ENCODE results near the gene HLF. TPM values are rescaled to one million over a fixed set of nuclear protein-coding genes. Genes with fewer than 3 reads are reported as not detected.
"Not testable (repeated sequence)": the region's sequence is repeated elsewhere in the genome, so short reads cannot be mapped to it uniquely, and the experiment has no call there.

The HLF gene
- polyA plus RNA-seq, 4 donors: 5.9 to 7.5 (median 6.1) TPM

DNA sequence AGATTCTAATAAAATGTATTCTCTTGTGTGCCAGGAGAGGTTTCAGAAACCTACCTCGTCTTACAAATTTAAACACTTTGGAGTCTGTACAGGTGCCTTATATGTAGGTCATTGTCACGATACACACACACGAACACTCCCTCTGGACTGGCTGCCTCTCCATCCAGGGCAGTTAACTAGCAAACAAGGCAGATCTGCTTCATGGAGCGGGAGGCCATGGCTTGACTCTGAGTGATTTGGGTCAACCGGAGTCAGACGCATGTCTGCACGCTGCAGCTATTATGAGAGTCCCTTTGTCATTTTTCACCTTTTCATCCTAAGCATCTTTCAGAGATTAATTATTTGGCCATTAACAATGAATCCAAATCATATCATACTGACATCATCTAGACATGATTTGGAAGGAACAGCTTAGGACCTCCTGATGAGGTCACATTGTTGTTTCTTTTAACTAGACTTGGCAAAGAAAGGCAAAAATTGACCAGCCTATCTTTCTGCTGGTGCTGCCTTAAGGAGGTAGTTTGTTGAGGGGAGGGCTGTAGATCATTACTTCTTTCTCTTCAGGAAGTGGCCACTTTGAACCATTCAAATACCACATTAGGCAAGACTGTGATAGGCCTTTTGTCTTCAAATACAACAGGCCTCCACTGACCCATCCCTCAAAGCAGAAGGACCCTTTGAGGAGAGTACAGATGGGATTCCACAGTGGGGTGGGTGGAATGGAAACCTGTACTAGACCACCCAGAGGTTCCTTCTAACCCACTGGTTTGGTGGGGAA lies 58.9 kb downstream of the HLF start:
- DNase-seq (ENCODE audit: low read depth in 4 of 4, low spot score in 3 of 4): no peak

DNA sequence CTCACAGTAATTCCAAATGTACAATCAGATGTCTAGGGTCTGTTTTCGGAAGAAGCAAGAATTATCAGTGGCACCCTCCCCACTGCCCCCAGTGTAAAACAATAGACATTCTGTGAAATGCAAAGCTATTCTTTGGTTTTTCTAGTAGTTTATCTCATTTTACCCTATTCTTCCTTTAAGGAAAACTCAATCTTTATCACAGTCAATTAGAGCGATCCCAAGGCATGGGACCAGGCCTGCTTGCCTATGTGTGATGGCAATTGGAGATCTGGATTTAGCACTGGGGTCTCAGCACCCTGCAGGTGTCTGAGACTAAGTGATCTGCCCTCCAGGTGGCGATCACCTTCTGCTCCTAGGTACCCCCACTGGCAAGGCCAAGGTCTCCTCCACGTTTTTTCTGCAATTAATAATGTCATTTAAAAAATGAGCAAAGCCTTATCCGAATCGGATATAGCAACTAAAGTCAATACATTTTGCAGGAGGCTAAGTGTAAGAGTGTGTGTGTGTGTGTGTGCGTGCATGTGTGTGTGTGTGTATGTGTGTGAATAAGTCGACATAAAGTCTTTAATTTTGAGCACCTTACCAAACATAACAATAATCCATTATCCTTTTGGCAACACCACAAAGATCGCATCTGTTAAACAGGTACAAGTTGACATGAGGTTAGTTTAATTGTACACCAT lies 59.7 kb downstream of the HLF start:
- DNase-seq (ENCODE audit: low read depth in 4 of 4, low spot score in 3 of 4): no peak

DNA sequence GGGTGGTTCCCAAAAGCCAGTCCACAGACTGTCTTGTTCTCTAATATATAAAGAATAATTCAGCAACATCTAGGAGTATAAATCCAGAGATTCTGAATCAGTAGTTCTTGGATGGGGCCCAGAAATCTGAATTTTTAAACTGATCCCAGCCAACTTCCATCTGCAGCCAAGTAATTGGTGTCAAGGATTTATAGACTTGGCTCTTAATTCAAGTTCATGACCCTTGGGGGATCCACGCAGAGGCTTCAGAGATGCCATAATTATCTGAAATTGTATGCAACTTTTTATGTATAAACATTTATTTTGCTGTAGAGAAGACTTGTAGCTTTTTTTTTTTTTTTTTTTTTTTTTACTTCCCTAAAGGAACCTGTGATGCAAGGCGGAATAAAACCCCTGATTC lies 60.6 kb downstream of the HLF start:
- peak in 2 of 4 donors; percentile 36 to 40 for DNase-seq (ENCODE audit: low read depth in 4 of 4, low spot score in 3 of 4)

DNA sequence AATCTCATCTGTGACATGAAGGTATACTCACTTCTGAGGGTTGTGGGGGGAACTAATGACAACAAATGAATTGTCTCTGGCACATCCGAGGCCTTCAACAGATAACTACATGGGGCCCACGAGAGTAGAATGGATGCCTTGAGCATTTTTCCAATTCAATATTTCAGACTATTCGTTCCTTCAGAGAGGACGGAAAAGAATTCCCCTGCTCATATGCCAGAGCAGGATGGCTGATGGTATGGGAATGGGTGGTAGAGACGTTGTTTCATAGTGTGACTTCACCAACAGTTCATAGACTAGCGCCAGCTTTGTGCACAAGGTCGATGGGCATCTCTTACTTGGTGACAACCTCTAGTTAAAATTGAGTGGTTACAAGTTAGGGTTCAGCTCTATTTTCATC lies 61.3 kb downstream of the HLF start:
- no peak for DNase-seq (ENCODE audit: low read depth in 4 of 4, low spot score in 3 of 4)

DNA sequence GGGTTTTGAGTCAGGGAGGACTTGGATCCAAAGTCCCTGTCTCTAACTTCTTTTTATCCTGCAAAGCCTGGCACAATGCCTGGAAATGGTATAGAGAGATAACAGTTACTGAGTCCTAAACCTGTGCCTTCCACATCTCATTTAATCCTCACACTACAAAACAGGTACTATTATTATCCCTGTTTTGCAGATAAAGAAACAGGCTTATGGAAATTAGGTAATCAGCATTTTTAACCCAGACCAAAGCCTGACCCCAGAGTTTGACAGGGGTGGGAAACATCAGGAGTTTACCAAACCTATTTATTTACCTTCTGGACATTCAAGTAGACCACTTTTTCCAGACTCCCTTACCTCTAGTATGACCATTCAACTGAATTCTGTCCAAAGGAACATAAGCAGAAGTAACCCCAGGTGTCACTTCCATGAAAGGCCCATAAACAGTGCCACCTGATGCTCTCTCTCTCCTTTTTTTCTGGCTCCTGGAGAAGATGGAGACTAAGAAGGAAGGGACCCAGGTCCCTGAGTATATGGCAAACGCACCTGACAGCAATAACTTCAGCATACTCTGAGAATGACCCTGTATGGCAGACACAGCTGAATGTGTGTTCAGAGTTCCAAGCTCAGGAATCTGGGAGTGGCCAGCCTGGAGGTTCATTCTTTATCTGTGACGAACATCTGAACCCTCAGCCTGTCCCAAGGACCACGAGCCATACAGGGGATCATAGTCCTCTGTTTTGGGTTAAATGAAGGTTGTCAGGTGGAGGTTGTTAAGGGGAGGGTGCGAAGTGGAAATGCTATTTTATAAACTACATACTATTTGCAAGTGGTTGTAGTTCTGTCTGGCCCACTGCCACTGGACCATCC lies 62.7 kb downstream of the HLF start:
- no peak for DNase-seq (ENCODE audit: low read depth in 4 of 4, low spot score in 3 of 4)

DNA sequence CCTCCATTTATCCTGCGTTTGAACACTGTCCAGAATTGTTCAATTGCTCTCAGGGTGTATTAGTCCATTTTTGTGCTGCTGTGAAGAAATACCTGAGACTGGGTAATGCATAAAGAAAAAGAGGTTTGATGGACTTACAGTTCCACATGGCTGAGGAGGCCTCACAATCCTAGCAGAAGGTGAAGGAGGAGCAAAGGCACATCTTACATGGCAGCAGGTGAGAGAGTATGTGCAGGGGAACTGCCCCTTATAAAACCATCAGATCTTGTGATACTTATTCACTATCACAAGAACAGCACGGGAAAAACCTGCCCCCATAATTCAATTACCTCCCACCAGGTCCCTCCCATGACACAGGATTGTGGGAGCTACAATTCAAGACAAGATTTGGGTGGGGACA lies 63.8 kb downstream of the HLF start:
- DNase-seq (ENCODE audit: low read depth in 4 of 4, low spot score in 3 of 4): not testable (repeated sequence)

DNA sequence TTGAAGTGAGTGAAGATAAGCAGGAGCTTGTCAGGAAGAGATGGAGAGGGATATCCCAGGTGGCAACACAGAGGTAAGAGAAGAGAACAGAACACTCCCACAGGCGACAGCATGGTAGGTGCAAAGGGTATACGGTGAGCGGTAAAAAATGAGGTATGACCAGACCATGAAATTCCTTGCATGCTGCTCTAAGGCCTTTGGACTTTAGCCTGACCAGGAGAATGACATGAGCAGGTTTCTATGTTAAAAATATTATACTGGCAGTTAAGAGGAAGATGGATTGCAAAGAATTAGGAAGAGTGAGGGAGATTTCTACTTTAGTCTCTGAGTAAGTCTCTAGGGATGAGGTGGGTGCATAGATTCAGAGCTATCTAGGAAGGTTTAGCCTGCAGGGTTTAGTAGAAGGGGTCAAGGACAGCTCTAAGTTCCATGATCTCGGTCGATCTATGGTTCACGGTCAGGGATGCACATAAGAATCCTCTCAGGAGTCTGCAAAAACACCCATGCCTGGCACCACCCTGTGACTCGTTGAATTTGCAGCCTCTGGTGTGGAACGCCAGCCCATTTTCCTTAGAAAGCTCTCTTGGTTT lies 65.7 kb downstream of the HLF start:
- DNase-seq (ENCODE audit: low read depth in 4 of 4, low spot score in 3 of 4): no peak

DNA sequence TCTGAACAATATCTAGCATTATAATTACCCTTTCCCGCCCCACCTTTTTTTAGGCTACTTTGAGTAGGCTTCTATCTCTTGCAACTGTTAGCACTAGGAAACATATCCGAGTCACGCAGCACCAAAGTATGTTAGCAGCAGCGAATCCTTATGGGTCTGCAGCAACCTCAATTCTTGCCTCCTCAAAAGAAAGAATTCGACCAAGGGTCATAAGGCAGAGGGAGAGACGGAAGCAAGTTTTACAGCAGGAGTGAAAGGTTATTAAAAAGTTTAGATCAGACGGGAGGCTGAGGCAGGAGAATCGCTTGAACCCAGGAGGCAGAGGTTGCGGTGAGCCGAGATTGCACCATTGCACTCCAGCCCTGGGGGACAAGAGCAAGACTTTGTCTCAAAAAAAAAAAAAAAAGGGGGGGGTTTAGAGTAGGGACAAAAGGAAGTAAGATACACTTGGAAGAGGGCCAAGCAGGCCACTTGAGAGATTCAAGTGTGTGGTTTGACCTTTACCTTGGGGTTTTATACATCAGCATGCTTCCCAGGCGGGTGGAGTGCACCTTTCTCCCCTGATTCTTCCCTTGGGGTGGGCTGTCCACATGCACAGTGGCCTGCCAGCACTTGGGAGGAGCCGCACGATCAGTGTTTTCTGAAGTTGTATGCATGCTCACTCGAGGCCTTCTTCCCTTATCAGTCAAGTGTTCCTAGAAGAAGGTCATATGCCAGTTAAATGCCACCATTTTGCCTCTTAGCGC lies 67.7 kb downstream of the HLF start:
- DNase-seq (ENCODE audit: low read depth in 4 of 4, low spot score in 3 of 4): no peak

DNA sequence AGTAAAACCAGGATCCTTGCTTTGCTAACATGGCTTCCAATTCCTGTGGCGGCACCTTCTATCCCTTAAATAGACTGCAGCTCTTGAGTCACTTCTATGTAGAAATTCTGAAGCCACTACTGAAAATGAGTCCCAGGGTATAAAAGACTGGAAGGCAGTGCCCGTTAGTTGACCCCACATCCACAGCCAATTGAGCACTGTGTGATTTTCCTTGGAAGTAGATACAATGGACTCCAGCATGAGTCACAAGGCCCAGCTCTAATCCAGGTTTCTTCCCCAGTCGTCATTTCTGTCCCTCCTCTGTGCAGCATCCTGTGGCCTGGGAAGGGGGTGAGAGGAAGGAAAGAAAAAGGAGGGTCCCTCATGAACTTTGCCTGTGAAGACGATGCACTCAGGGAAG lies 69.5 kb downstream of the HLF start:
- no peak for DNase-seq (ENCODE audit: low read depth in 4 of 4, low spot score in 3 of 4)

DNA sequence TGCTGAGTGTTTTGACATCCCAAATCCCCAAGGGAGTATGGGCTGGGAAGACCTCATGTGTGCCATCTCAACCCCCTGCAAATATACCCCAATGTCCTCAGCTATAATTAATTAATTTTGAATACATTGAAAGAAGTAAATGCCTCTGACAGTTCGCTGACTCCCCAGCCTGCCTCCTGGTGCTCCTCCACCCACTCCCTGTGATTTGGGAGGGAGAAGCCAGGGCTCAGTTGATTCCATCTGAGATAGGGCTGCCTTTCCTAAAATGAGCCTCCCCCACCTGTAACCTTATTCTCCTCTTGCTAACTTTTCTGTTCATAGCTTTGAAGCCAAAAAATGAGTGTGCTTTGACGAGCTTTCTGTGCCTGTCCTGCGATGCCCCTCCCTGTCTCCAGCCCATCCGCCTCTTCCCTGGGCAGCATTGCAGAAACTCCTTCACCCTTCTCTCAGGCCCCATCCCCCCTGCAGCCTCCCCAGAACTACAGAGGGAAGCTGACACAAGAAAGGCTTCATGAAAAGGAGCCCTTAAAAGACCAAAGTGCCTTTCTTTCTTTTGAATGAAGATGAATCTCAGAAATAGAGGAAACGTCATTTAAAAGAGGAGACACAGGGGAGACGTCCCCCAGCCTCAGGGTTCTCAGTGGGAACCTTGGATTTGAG lies 70.3 kb downstream of the HLF start:
- DNase-seq (ENCODE audit: low read depth in 4 of 4, low spot score in 3 of 4): no peak

DNA sequence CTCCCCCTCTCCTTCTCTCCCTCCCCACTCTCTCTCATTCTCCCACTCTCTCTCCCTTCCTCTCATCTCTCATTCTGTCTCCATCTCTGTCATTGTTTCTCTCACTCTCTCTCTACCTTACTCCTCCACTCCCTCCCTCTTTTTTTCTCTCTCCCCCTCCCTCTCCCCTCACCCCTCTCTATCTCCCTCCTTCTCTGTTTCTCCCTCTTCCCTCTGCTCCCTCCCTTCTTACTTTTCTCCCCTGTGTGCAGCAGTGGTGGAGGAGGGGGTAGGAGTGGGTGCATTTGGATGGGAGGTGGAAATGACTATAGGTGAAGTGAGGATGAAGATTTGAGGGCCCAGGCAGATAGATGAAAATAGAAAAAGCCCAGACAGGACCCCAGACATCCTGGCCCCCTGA lies 70.9 kb downstream of the HLF start:
- no peak for DNase-seq (ENCODE audit: low read depth in 4 of 4, low spot score in 3 of 4)

DNA sequence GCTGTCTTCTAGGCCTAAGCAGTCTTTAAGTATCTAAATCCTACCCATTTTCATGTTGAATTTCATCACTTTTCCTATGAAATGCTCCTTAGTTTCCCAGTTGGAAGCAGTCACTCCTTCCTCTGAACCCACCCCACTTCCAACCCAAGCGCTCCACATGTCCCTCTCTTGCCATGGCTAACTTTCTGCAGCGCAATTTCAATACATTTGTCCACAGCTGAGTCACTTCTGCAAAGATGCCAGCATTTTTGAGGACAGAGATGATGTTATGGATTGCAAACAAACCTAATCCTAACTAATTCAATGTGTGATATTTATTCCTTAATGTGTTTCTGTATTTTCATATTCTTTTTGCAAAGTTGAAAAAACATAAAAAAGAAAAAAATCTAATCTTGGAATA lies 71.7 kb downstream of the HLF start:
- DNase-seq (ENCODE audit: low read depth in 4 of 4, low spot score in 3 of 4): no peak

DNA sequence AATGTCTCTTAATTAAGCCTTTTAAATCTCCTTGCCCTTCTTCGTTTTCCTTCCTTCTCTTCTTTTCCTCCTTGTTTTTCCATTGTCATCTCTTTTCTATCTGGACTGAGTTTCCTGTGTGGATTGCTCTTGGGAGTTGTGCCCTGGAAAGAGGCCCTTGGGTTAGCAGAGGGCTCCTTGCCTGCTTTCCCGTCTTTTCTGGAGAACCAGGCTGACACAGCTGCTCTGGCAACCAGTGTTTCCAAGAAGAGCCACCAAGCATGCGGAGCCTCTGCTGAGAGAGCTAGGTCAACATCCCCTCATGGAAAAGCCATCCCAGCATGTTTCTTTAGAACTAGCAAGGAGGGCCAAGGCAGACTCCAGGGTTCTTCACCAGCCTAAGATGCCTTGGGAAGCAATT lies 75.4 kb downstream of the HLF start:
- no peak for DNase-seq (ENCODE audit: low read depth in 4 of 4, low spot score in 3 of 4)

DNA sequence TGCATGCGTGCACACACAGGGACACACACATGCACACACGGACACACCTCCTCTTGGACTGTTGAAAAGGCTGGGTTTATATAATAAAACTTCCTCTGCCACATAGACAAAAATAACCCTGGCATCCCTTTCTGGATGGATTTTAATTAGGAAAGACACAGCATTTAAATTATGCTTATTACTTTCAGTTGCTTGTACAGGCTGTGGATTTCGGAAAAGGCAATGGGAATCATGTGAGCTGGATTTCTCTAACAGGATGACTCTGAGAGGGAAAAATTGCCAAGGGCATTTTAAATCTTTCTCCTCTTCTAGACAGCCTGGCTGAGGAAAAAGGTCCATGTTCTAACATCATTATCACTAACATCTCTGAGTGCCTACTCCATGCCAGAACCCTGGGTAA lies 75.9 kb downstream of the HLF start:
- DNase-seq (ENCODE audit: low read depth in 4 of 4, low spot score in 3 of 4): no peak

DNA sequence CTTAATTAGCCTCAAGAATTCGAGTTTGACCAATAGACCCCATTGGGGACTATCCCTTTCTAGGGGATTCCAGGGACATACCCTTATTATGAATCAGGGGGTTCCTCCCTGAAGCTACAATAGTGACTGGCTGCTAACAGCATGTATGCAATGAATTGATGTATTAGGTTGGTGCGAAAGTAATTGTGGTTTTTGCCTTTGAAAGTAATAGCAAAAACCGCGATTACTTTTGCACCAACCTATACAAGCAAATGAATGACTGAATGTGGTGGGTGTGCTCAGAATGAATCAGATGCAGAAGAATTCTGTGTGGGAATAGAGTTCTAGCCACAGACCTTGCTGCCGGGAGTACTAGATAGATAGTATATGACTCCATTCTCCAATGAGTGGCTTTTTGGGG lies 76.7 kb downstream of the HLF start:
- DNase-seq (ENCODE audit: low read depth in 4 of 4, low spot score in 3 of 4): no peak

DNA sequence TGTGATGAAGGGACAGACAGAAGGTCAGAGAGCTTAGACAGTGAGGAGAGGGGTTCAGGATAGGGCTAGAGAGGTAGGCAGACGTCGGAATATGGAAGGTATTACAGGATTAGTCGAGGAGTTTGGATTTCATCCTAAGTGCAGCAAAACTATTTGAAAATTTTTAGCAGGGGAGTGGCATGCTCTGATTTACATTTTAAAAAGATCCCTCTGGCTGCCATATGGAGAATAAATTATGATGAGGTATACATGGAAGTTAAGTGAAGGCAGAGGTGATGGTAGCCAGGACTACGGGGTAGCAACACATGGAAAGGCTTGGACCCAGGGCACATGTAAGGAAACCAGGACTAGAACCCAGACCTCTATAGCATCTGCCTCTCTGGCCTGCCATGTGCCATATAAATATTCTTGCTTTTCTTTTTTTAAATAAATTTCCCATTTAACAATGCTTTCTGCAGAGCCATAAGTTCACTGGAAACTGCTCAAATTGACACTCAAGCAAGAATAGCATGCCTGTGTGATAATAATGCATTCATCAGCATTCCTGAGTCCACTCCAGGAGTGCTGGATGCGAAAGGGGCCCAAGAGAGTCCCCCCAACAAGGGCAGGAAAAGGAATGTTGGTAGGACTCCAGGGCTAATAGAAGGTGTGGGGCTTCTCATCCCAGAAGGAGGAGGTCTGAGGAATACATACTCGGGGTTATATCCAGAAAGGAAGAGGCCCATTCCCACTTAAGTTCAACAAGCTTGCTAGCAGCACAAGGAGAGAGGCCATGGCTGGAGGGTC lies 78.2 kb downstream of the HLF start:
- no peak for DNase-seq (ENCODE audit: low read depth in 4 of 4, low spot score in 3 of 4)

DNA sequence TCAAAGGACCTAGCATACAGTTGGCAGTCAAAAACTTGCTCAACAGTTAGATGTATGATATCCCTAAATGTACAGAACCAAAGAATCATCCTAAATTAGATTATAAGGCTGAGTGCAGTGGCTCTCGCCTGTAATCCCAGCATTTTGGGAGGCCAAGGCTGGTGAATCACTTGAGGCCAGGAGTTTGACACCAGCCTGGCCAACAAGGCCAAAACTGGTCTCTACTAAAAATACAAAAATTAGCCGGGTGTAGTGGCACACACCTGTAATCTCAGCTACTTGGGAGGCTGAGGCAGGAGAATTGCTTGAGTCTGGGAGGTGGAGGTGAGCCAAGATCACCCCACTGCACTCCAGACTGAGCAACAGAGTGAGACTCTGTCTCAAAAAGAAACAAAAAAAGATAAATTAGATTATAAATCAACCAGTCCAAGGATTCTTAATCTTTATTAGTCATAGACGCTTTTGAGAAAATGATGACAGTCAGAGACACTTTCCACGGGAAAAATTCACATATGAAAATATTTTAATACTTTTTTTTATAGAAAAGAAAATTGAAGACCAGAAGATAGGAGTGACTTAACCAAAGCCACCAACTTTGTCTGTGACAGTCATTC lies 79.2 kb downstream of the HLF start:
- no peak for DNase-seq (ENCODE audit: low read depth in 4 of 4, low spot score in 3 of 4)

DNA sequence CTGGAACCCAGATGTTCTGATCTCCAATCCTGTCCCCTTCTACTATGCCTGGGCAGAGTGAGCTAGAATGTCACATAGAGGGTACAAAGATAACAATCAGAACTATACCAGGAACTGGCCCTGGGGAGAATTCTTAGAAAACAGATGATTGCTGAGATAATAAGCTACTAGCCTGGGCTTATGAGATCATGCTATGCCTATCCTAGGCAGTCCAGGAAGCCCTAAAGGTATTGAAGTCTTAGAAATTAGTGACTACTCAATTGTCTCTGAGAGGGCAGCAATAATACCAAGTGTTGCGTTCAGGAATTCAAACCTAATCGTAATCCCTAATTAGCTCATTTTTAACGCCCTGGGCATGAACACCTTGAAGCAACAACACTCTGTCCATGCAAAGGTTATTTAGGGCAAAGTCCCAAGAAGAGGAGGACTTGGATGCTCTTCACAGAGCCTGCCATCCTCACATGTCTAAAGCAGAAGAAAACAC lies 79.8 kb downstream of the HLF start:
- no peak for DNase-seq (ENCODE audit: low read depth in 4 of 4, low spot score in 3 of 4)

DNA sequence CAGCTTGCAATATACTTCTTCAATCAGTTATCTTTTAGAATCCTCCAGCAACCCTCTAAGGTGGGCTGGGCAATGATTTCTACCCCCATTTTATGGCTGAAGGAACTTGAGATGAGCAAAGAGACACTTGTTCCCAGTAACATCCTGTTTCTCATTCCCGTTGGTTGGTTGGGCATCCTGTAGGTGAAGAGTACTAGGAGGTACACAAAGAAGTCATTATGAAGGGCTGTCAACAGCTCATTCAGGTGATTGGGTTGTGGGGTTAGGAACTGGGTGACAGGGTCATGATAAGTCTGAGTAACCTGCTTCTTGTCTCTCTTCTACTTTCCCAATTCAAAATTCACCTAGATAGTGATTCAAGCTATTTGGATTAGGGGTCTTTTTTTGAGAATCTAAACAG lies 80.4 kb downstream of the HLF start:
- no peak for DNase-seq (ENCODE audit: low read depth in 4 of 4, low spot score in 3 of 4)
